Neural crest cell (in vitro differentiated cells): Measurements from ENCODE around the gene FKBP5. TPM values are rescaled to one million over a fixed set of nuclear protein-coding genes. Genes with fewer than 3 reads are reported as not detected.

Experiments used
- DNase-seq: peaks from one replicate; pipeline ENCODE4 v3.0.0; 2021; ENCODE audit warnings: low read depth, mixed read lengths, low spot score
- H3K27ac Mint-ChIP-seq: one replicate; pipeline ENCODE4 v1.8.0; 2021; ENCODE audit warnings: mild to moderate bottlenecking, mixed read lengths; ENCODE audit not compliant: unreplicated experiment
- H3K27me3 Mint-ChIP-seq: 2 replicates; pipeline ENCODE4 v1.8.0; 2021; ENCODE audit warnings: low read depth, mild to moderate bottlenecking, mixed read lengths
- H3K36me3 Mint-ChIP-seq: 2 replicates; pipeline ENCODE4 v1.8.0; 2021; ENCODE audit warnings: low read depth, mild to moderate bottlenecking, mixed read lengths
- H3K4me1 Mint-ChIP-seq: 2 replicates; pipeline ENCODE4 v1.8.0; 2021; ENCODE audit warnings: mixed read lengths
- H3K4me3 Mint-ChIP-seq: one replicate; pipeline ENCODE4 v1.8.0; 2021; ENCODE audit warnings: mild to moderate bottlenecking, mixed read lengths
- H3K9me3 Mint-ChIP-seq: 2 replicates; pipeline ENCODE4 v1.8.0; 2021; ENCODE audit warnings: mixed read lengths
- total RNA-seq: library from RNA; stranded (reverse); gene quantifications from 2 replicates; pipeline ENCODE4 v1.2.1, GENCODE V29; 2021
- TF ChIP-seq, protein P1 (sequence below): fragments of 200-600 bp; sonication (generic); conservative IDR thresholded peaks from 2 replicates; pipeline ENCODE4 v1.5.0; 2021; ENCODE audit warnings: antibody characterized with exemption, mild to moderate bottlenecking

The FKBP5 gene
- total RNA-seq, 1 donor from 2014 or later, result 39.6 TPM

DNA sequence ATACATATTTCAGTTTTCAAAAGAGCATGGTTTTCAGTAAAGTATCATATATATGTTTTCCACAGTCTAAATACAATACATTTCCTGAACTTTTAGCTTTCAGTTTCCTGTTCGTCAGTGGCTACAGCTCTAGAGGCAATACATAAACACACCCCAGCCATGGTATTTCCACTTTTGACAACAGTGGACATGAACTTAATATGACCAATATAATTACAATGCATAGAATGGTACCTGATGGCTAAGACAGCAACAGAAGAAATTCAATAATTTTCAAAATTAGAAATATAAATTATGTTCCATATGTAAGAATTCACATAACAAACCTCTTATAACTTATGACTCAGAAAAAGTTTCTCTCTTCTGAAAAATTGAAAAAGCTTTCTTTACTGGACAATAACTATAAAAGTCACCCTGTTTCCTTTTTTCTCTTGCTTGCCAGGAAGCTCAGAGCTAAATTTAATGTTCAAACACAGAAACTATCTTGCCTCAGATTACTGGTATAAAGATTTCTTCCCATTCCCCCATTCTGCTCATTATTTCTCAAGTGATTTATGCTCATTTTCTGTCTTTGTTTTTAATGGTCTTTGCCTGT, 19.2 kb downstream of the FKBP5 start:
- no peak overlapping the region for H3K4me3 Mint-ChIP-seq
- no peaks in the 10 kb centered on the region for H3K9me3 Mint-ChIP-seq
- H3K36me3 Mint-ChIP-seq, result no peaks in the 10 kb centered on the region
- H3K27ac Mint-ChIP-seq, result no peak overlapping the region
- no peaks in the 10 kb centered on the region for H3K27me3 Mint-ChIP-seq
- TF ChIP-seq, protein P1, sequence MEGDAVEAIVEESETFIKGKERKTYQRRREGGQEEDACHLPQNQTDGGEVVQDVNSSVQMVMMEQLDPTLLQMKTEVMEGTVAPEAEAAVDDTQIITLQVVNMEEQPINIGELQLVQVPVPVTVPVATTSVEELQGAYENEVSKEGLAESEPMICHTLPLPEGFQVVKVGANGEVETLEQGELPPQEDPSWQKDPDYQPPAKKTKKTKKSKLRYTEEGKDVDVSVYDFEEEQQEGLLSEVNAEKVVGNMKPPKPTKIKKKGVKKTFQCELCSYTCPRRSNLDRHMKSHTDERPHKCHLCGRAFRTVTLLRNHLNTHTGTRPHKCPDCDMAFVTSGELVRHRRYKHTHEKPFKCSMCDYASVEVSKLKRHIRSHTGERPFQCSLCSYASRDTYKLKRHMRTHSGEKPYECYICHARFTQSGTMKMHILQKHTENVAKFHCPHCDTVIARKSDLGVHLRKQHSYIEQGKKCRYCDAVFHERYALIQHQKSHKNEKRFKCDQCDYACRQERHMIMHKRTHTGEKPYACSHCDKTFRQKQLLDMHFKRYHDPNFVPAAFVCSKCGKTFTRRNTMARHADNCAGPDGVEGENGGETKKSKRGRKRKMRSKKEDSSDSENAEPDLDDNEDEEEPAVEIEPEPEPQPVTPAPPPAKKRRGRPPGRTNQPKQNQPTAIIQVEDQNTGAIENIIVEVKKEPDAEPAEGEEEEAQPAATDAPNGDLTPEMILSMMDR, result no peak
- peaks cover 11% of the 10 kb centered on the region for H3K4me1 Mint-ChIP-seq
- no peak for DNase-seq

DNA sequence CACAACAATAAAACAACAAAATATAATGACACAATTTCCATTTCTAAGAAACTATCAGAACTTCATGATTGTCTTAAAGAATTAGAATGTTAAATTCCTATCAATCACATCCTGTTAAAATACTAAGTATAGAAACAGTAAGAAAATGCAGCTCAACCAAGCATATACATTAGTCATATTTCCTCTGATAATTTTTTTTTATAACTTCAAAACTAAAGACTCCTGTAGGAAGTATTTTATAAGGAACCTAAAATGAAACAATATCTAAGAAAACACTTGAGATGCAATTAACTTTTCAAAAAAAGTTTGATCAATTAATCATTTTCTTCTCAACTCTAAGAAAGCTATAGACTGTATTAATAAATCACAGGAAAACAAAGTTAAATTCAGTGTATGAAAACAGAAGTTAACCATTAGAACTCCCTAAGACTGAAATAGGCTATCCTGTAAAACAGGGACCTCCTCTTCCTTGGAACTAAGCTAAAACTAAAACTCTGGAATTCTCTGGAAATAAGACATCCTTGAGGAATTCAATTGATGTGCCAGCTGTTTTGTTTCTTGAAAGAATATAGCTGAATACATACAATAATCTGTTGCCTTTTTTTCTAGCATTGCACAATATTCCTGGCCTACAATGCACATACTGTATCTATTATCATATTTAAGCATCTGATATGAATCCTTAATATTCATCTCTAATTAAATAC, 19.8 kb downstream of the FKBP5 start:
- H3K4me3 Mint-ChIP-seq, result no peak overlapping the region
- H3K27ac Mint-ChIP-seq, result no peak overlapping the region
- no peaks in the 10 kb centered on the region for H3K36me3 Mint-ChIP-seq

DNA sequence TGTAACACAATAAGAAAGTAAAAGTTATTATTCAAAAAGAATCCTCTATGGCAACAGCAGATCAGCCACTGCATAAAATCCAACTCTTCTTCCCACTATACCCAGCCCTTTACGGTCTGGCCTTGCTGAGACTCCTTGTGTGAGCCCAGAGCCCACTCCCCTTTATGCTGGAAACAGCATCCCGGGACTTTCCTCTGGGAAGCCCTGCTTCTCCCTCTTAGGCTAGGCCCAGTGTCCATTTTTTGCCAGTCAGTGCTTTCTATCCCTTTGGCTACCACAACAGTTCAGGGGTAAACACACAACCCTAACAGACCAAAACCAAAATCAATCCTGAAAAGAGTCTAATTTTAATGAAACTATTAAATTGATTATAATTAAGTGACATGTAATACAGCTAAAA, 20.6 kb downstream of the FKBP5 start:
- Mint-ChIP-seq H3K27ac (peak overlapping the region; percentile 85), H3K36me3 (no peaks in the 10 kb centered on the region), H3K9me3 (no peaks in the 10 kb centered on the region), H3K4me3 (no peak overlapping the region), H3K27me3 (no peaks in the 10 kb centered on the region), H3K4me1 (peaks cover 11% of the 10 kb centered on the region)
- TF ChIP-seq, protein P1, result no peak
- no peak for DNase-seq

More for the DNA sequence above, 19.8 kb downstream of the FKBP5 start:
- TF ChIP-seq, protein P1, result no peak
- Mint-ChIP-seq H3K9me3 (no peaks in the 10 kb centered on the region), H3K27me3 (no peaks in the 10 kb centered on the region), H3K4me1 (peaks cover 11% of the 10 kb centered on the region)
- DNase-seq, result no peak

DNA sequence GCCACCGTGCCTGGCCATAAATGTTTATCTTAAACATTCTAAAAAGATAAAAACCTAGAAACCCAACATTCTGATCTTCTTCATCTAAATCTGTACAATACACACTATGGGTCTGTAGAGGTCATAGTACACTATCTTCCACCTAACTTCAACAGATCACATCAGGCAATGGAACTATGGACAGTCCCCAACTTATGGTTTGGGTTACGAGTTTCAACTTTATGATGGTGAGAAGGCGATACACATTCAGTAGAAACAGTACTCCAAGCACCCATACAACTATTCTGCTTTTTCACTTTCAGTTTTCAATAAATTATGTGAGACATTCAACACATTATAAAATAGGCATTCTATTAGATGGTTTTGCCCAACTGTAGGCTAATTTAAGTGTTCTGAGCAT, 23.1 kb downstream of the FKBP5 start:
- H3K36me3 Mint-ChIP-seq, result no peaks in the 10 kb centered on the region

DNA sequence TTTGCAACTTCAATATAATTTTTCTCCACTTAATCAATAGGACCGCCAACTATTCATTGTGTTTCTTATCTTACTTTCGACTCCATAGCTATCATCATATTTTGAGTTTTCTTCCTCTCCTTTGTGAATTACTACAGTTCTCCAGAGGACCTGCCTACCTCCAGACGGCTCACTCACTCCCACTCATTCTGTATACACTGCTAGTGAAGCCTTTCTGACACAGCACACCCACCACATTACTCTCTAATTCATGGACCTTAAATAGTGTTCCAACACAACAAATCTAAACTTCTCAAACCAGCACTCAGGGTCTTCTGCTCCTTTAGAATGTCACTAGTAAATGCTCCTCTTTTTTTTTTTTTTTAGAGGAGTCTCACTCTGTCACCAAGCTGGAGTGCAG, 23.8 kb downstream of the FKBP5 start:
- no peaks in the 10 kb centered on the region for H3K9me3 Mint-ChIP-seq
- no peak overlapping the region for H3K27ac Mint-ChIP-seq
- H3K4me1 Mint-ChIP-seq, result peaks cover 10% of the 10 kb centered on the region
- no peak for DNase-seq
- no peaks in the 10 kb centered on the region for H3K27me3 Mint-ChIP-seq
- TF ChIP-seq, protein P1, result no peak
- no peaks in the 10 kb centered on the region for H3K36me3 Mint-ChIP-seq
- no peak overlapping the region for H3K4me3 Mint-ChIP-seq

More for the DNA sequence above, 23.1 kb downstream of the FKBP5 start:
- TF ChIP-seq, protein P1, result no peak
- Mint-ChIP-seq H3K27ac (no peak overlapping the region), H3K4me1 (peaks cover 11% of the 10 kb centered on the region), H3K4me3 (no peak overlapping the region), H3K27me3 (no peaks in the 10 kb centered on the region), H3K9me3 (no peaks in the 10 kb centered on the region)
- DNase-seq, result no peak
